Epithelial cell of proximal tubule (primary cell): ENCODE measurements around the gene CHST3. TPM values are rescaled to one million over a fixed set of nuclear protein-coding genes. Genes with fewer than 3 reads are reported as not detected.
A peak's percentile ranks its signal among the peaks of the same experiment; 100 is the strongest.
"Not testable (repeated sequence)": the region's sequence is repeated elsewhere in the genome, so short reads cannot be mapped to it uniquely, and the experiment has no call there.

Experiments used
- DNase-seq: peaks from one replicate; pipeline ENCODE4 v3.0.0-alpha.2; 2011; ENCODE audit warnings: low read depth
- H3K4me3 ChIP-seq: 2 replicates; pipeline ENCODE4 v1.5.1; 2011; ENCODE audit warnings: low read depth, mild to moderate bottlenecking, low read length
- CTCF ChIP-seq: conservative IDR thresholded peaks from 2 replicates; pipeline ENCODE4 v1.5.1; 2012; ENCODE audit warnings: low read depth, mild to moderate bottlenecking, low read length
- total RNA-seq: library from RNA; depleted of rRNA; stranded (reverse); fragments of >200 nt; gene quantifications from 2 replicates; pipeline ENCODE4 v1.2.3, GENCODE V29; 2015

Gene CHST3
- total RNA-seq, 1 donor from 2014 or later, result 20.5 TPM

GRCh38 chr10:72030762-72031543 lies 66.8 kb downstream of the CHST3 start:
- DNase-seq, result no peak
- TF ChIP-seq CTCF, result no peak
- no peak overlapping the region for H3K4me3 ChIP-seq

GRCh38 chr10:72031706-72032105 lies 67.5 kb downstream of the CHST3 start:
- no peak overlapping the region for H3K4me3 ChIP-seq
- TF ChIP-seq CTCF, result no peak
- DNase-seq, result no peak

- DNase-seq, H3K4me3 ChIP-seq: not testable (repeated sequence)
These were observed 68.4 kb downstream of the CHST3 start for GRCh38 chr10:72032409-72033162.

- no peak for DNase-seq
- TF ChIP-seq CTCF, result no peak
These were observed 69.9 kb downstream of the CHST3 start for GRCh38 chr10:72034040-72034499.

GRCh38 chr10:72034761-72035160 lies 70.6 kb downstream of the CHST3 start:
- no peak for DNase-seq
- no peak for TF ChIP-seq CTCF
- no peak overlapping the region for H3K4me3 ChIP-seq

More at GRCh38 chr10:72034040-72034499, 69.9 kb downstream of the CHST3 start:
- H3K4me3 ChIP-seq, result no peak overlapping the region

- TF ChIP-seq CTCF, result no peak
- no peak overlapping the region for H3K4me3 ChIP-seq
- peak; percentile 13 for DNase-seq
These were observed 71.2 kb downstream of the CHST3 start for GRCh38 chr10:72035252-72035887.

GRCh38 chr10:72037266-72037665 lies 73.1 kb downstream of the CHST3 start:
- DNase-seq, result no peak
- no peak overlapping the region for H3K4me3 ChIP-seq
- TF ChIP-seq CTCF, result no peak
